ENCODE measurements around the gene ALDH3A1. TPM values are rescaled to one million over a fixed set of nuclear protein-coding genes. Genes with fewer than 3 reads are reported as not detected.
A peak's percentile ranks its signal among the peaks of the same experiment; 100 is the strongest.

The ALDH3A1 gene
- total and polyA plus RNA-seq, 10 of the 15 experiments (the other 5 are each of a cell fraction or from before 2014, with no cell fraction given): 0.20 TPM; not detected in 9

DNA sequence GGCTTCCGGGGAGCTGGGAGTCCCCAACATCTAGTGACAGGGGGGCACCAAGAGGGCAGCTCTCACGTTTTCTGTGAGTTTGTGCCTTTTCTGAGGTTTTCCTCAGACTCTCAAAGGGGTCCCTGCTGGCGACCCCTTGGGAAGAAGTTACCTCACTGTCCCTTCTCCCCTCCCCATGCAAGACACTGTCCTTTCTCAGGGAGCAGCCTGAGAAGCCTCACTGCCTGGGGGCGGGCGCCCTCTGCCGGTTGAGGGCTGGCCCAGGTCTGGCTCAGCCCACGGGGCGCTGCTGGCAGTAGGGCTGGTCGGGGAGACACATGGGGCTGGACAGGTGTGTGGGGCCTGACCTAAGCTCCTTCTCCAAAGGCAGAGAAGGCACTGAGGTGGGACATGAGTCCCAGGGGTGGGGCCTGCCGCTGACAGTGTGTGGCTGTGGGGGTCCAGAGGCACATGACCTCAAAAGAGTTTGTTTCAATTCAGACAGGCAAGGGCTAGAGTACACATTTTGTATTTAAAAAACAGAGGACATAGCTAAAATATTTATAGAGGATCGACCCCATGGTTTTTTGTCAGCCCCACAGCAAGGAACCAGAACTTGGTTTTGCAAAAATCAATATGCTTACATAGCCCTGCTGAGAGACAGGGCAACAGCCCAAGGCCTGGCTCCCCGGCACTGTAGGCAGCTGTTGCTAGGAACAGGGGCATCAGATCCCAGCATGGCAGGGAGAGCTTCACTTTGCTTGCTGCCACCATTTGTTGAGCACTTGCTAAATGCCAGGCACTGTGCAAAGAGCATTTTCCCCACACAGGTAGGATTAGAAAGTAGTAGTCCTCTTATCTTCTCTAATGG lies 18.5 kb upstream of the ALDH3A1 start:
- RAD21 ChIA-PET (ENCODE audit: unreplicated experiment): interaction anchor here (0.9 to 3.2 kb wide), 4 partner anchors 253 to 404 kb away, joined by 3 to 10 read pairs (median 5); partner anchors contain the start of gene B9D1
- no peak for DNase-seq (ENCODE audit: low read depth, low spot score)
- H3K4me1 ChIP-seq (ENCODE audit: control insufficient read depth, insufficient read depth, low read length): peaks cover 12% of the 10 kb centered on the region
- H3K27me3 ChIP-seq (replicated peaks in 1 of 2; ENCODE audit: control insufficient read depth in 2 of 2, insufficient read depth in 2 of 2, low read length in 1 of 2): no peaks in the 10 kb centered on the region
- H3K9me3 ChIP-seq (replicated peaks; ENCODE audit: control insufficient read depth, insufficient read depth, low read length): no peaks in the 10 kb centered on the region
- H3K79me2 ChIP-seq (ENCODE audit: control insufficient read depth, insufficient read depth, low read length): no peaks in the 10 kb centered on the region
- H3K27ac ChIP-seq (ENCODE audit: control insufficient read depth, insufficient read depth): no peak overlapping the region
- peak; percentile 98 for ATAC-seq
- SMC1A ChIA-PET (ENCODE audit: uncharacterized antibody, unreplicated experiment): interaction anchor here (0.6 to 4.5 kb wide), 6 partner anchors 10 to 410 kb away, joined by 3 to 22 read pairs (median 4); partner anchors contain the start of genes ALDH3A2 and B9D1
- no peaks in the 10 kb centered on the region for H4K20me1 ChIP-seq (ENCODE audit: control insufficient read depth, insufficient read depth)
- BruUV-seq (replicated peaks): no TSS peak
- POLR2A ChIA-PET: no interaction called here
- H3K4me3 ChIP-seq: no peak overlapping the region
- H3K9ac ChIP-seq (ENCODE audit: control insufficient read depth, insufficient read depth, low read length): no peak overlapping the region
- CTCF ChIA-PET: interaction anchor here (0.6 to 6.0 kb wide), 13 partner anchors 9 to 319 kb away, joined by 3 to 52 read pairs (median 4); no protein-coding TSS in a partner anchor
- no peak overlapping the region for H2AFZ ChIP-seq (ENCODE audit: control insufficient read depth, low read depth, low read length)
- 0 out of 2 replicates have a peak, but pooled peaks have one; percentile 38 for TF ChIP-seq SMARCA5 (IDR thresholded peaks at IDR 0.05)
- TF ChIP-seq MAX (IDR thresholded peaks at IDR 0.05; ENCODE audit: low read depth, low read length): 0 out of 2 replicates have a peak, but pooled peaks have one; percentile 41
- no peak for TF ChIP-seq ZNF622 (IDR thresholded peaks at IDR 0.05)
- TF ChIP-seq CBX3 (IDR thresholded peaks at IDR 0.05; ENCODE audit: borderline replicate concordance, low read depth): no peak
- peak; percentile 99 for TF ChIP-seq RAD21 (IDR thresholded peaks at IDR 0.05; ENCODE audit: insufficient read depth, low read depth, low read length)
- TF ChIP-seq POU2F2 (IDR thresholded peaks at IDR 0.05; ENCODE audit: borderline replicate concordance, low read depth, low read length): 0 out of 3 replicates have a peak, but pooled peaks have one; percentile 53
- no peak for TF ChIP-seq MYC (IDR thresholded peaks at IDR 0.05; ENCODE audit: insufficient read depth, insufficient read length, insufficient replicate concordance, low read length, severe bottlenecking)
- 0 out of 2 replicates have a peak, but pooled peaks have one; percentile 39 for TF ChIP-seq LARP7 (IDR thresholded peaks at IDR 0.05)
- TF ChIP-seq TBL1XR1 (IDR thresholded peaks at IDR 0.05; ENCODE audit: low read depth, low read length): no peak
- peak; percentile 98 to 99 (median 99) for TF ChIP-seq CTCF (IDR thresholded peaks at IDR 0.05 in 2 of 3, conservative IDR thresholded peaks at IDR 0.05 in 1 of 3; ENCODE audit: control insufficient read depth in 2 of 3, extremely low read depth in 1 of 3, insufficient read depth in 1 of 3, low read depth in 3 of 3, low read length in 3 of 3)
- TF ChIP-seq SP1 (IDR thresholded peaks at IDR 0.05; ENCODE audit: low read depth, low read length): peak; percentile 26
- peak; percentile 93 for TF ChIP-seq SMC3 (IDR thresholded peaks at IDR 0.05; ENCODE audit: borderline replicate concordance, low read length)
- TF ChIP-seq MEF2A (IDR thresholded peaks at IDR 0.05; ENCODE audit: insufficient read depth, low read depth, low read length): 0 out of 2 replicates have a peak, but pooled peaks have one; percentile 16
- TF ChIP-seq SRF (IDR thresholded peaks at IDR 0.05; ENCODE audit: low read depth in 2 of 2, low read length in 2 of 2): 0 out of 4 replicates have a peak, but pooled peaks of 1 of the 2 experiments have one; percentile 36
- TF ChIP-seq RB1 (IDR thresholded peaks at IDR 0.05; ENCODE audit: borderline replicate concordance): no peak
- 0 out of 2 replicates have a peak, but pooled peaks have one; percentile 21 for TF ChIP-seq TCF3 (IDR thresholded peaks at IDR 0.05; ENCODE audit: borderline replicate concordance, insufficient read depth, low read depth, low read length)
- peak; percentile 75 for TF ChIP-seq YY1 (IDR thresholded peaks at IDR 0.05; ENCODE audit: low read depth, low read length)
- intact Hi-C loops (cut with micrococcal nuclease; ENCODE audit: unreplicated experiment): loop anchor here (1.0 to 5.0 kb wide), 3 partner anchors 119 to 404 kb away; partner anchors contain the start of genes ALDH3A2 and B9D1
- 17% methylated on average over 12 of the region's 12 CpGs for WGBS (ENCODE audit: insufficient coverage, insufficient replicate concordance, low lambda C conversion rate, missing lambda C conversion rate)
- no peak overlapping the region for H3K4me2 ChIP-seq (ENCODE audit: control insufficient read depth, insufficient read depth)
- H3K36me3 ChIP-seq (ENCODE audit: control insufficient read depth in 2 of 2, insufficient read depth in 2 of 2, low read length in 1 of 2): no peaks in the 10 kb centered on the region
- FAIRE-seq: peak; percentile 64
- in situ Hi-C loops (cut with MboI): loop anchor here (5.0 kb wide), 1 partner anchor 254 kb away; no protein-coding TSS in a partner anchor

Data from GM12878 (cell line).